Measurements from ENCODE around the gene KCNIP1. TPM values are rescaled to one million over a fixed set of nuclear protein-coding genes. Genes with fewer than 3 reads are reported as not detected.

Gene KCNIP1
- total and polyA plus RNA-seq, 9 of the 15 experiments (the other 6 are each of a cell fraction or from before 2014, with no cell fraction given) = not detected

- TF ChIP-seq MLX (CRISPR knock-in tag; conservative IDR thresholded peaks at IDR 0.05) (no peak), FOXP1 (CRISPR knock-in tag; IDR thresholded peaks at IDR 0.05) (no peak), ZNF75A (CRISPR knock-in tag; IDR thresholded peaks at IDR 0.05) (no peak), GMEB1 (CRISPR knock-in tag; IDR thresholded peaks at IDR 0.05) (no peak), CREBBP (IDR thresholded peaks at IDR 0.05; ENCODE audit: low read depth, low read length) (no peak), SREBF2 (CRISPR knock-in tag; IDR thresholded peaks at IDR 0.05) (no peak), TRIM28 (IDR thresholded peaks at IDR 0.05) (no peak), GTF2A2 (tag; IDR thresholded peaks at IDR 0.05) (no peak)
Observed at GRCh38 chr5:170644501-170644900, 140.7 kb downstream of the KCNIP1 start (continued).

- no peak for DNase-seq (ENCODE audit: extremely low read depth in 1 of 4, low spot score in 3 of 4)
- WGBS (ENCODE audit: insufficient coverage, low coverage, missing lambda C conversion rate) = 0% methylated on average over 2 of the region's 2 CpGs
- H3K9ac ChIP-seq (ENCODE audit: insufficient read depth in 1 of 2, low read depth in 2 of 2, low read length in 2 of 2) = no peak overlapping the region
- no peaks in the 10 kb centered on the region for H3K9me1 ChIP-seq (ENCODE audit: control insufficient read depth, insufficient read depth, low read length)
- FAIRE-seq = no peak
- H3K9me3 ChIP-seq (replicated peaks; ENCODE audit: control insufficient read depth, insufficient read depth, low read depth, low read length) = no peaks in the 10 kb centered on the region
- no peaks in the 10 kb centered on the region for H4K20me1 ChIP-seq (replicated peaks; ENCODE audit: control insufficient read depth, insufficient read depth, low read length)
- no peaks in the 10 kb centered on the region for H3K79me2 ChIP-seq (ENCODE audit: control insufficient read depth, insufficient read depth, low read length)
- H2AFZ ChIP-seq (ENCODE audit: low read depth, low read length) = no peak overlapping the region
- TF ChIP-seq ZBTB12 (CRISPR knock-in tag; IDR thresholded peaks at IDR 0.05) = no peak
- TF ChIP-seq HBP1 (CRISPR knock-in tag; IDR thresholded peaks at IDR 0.05) = no peak
- no peak for TF ChIP-seq PHB (CRISPR knock-in tag; IDR thresholded peaks at IDR 0.05)
- TF ChIP-seq LCOR (CRISPR knock-in tag; IDR thresholded peaks at IDR 0.05) = no peak
- TF ChIP-seq ZBTB11 (CRISPR knock-in tag; IDR thresholded peaks at IDR 0.05) = no peak
- TF ChIP-seq HDGF (IDR thresholded peaks at IDR 0.05) = no peak
- TF ChIP-seq PTBP1 (IDR thresholded peaks at IDR 0.05; ENCODE audit: low read depth, low read length) = no peak
- ChIA-PET POLR2A (no interaction called here), CTCF (ENCODE audit: low intra/inter-chr PET ratio) (no interaction called here)
- H3K27me3 ChIP-seq (ENCODE audit: control insufficient read depth in 2 of 2, insufficient read depth in 2 of 2, low read length in 2 of 2) = no peaks in the 10 kb centered on the region
- ATAC-seq = no peak
- H3K4me1 ChIP-seq (replicated peaks in 1 of 2; ENCODE audit: control insufficient read depth in 2 of 2, insufficient read depth in 2 of 2, low read length in 2 of 2) = no peaks in the 10 kb centered on the region
- no TSS peak for BruUV-seq (replicated peaks)
- in situ Hi-C loops (cut with MboI) = no loop called here
- H3K27ac ChIP-seq (ENCODE audit: extremely low read depth, low read depth, low read length) = no peak overlapping the region
- H3K36me3 ChIP-seq (ENCODE audit: control insufficient read depth, insufficient read depth, low read length) = no peaks in the 10 kb centered on the region
- intact Hi-C loops (cut with micrococcal nuclease) = no loop called here
- no peak overlapping the region for H3K4me2 ChIP-seq (ENCODE audit: insufficient read depth, low read length)
- no peak overlapping the region for H3K4me3 ChIP-seq
Observed at GRCh38 chr5:170648541-170648940, 144.7 kb downstream of the KCNIP1 start.
